NOMO-1 treated with dmso at 0.1 percent for 144 hours (cell line): ENCODE results near the gene NTF4.
A peak's percentile ranks its signal among the peaks of the same experiment; 100 is the strongest.
"Not testable (repeated sequence)": the region's sequence is repeated elsewhere in the genome, so short reads cannot be mapped to it uniquely, and the experiment has no call there.

Experiments used
- DNase-seq: peaks from one replicate; lab custom pipeline; 2025; ENCODE audit not compliant: unreplicated experiment; lab: John Stamatoyannopoulos, UW

Gene NTF4

GRCh38 chr19:49091391-49092038, 26.9 kb upstream of the NTF4 start:
- no peak for DNase-seq

GRCh38 chr19:49086296-49086695, 21.7 kb upstream of the NTF4 start:
- DNase-seq, result no peak

GRCh38 chr19:49085868-49086232, 21.2 kb upstream of the NTF4 start:
- no peak for DNase-seq

- peak; percentile 98 for DNase-seq
Measured at GRCh38 chr19:49085020-49085867, 20.6 kb upstream of the NTF4 start, which contains the start of gene SNRNP70. Gene SNRNP70 (plus strand): TSS chr19:49085451. CDS start chr19:49086415, 964 bp downstream.

GRCh38 chr19:49084206-49085019, 19.8 kb upstream of the NTF4 start:
- no peak for DNase-seq

GRCh38 chr19:49081273-49081672, 16.7 kb upstream of the NTF4 start:
- no peak for DNase-seq

- no peak for DNase-seq
Measured at GRCh38 chr19:49080392-49080791, 15.8 kb upstream of the NTF4 start.

GRCh38 chr19:49074869-49075268, 10.3 kb upstream of the NTF4 start:
- not testable (repeated sequence) for DNase-seq

- DNase-seq, result peak; percentile 26
Measured at GRCh38 chr19:49073514-49074378, 9.1 kb upstream of the NTF4 start.

- no peak for DNase-seq
Measured at GRCh38 chr19:49071860-49072547, 7.4 kb upstream of the NTF4 start.

- DNase-seq, result no peak
Measured at GRCh38 chr19:49070416-49070815, 5.8 kb upstream of the NTF4 start.

GRCh38 chr19:49069026-49069425, 4.4 kb upstream of the NTF4 start:
- DNase-seq, result no peak

- no peak for DNase-seq
Measured at GRCh38 chr19:49067554-49067953, 2.9 kb upstream of the NTF4 start.

GRCh38 chr19:49065905-49066512, 1.4 kb upstream of the NTF4 start:
- DNase-seq, result no peak

- no peak for DNase-seq
Measured at GRCh38 chr19:49064029-49064629, 489 bp downstream of the NTF4 start.

GRCh38 chr19:49061445-49061844, 3.2 kb downstream of the NTF4 start:
- DNase-seq, result no peak

- no peak for DNase-seq
Measured at GRCh38 chr19:49061000-49061399, 3.6 kb downstream of the NTF4 start.

- DNase-seq, result no peak
Measured at GRCh38 chr19:49059053-49059452, 5.6 kb downstream of the NTF4 start.

- DNase-seq, result no peak
Measured at GRCh38 chr19:49058562-49058961, 6.1 kb downstream of the NTF4 start.
